ENCODE results near the gene MIAT. TPM values are rescaled to one million over a fixed set of nuclear protein-coding genes. Genes with fewer than 3 reads are reported as not detected.
"Not testable (repeated sequence)": the region's sequence is repeated elsewhere in the genome, so short reads cannot be mapped to it uniquely, and the experiment has no call there.

The MIAT gene
- polyA plus RNA-seq (2013, experiment 1 of 2): 20.0 TPM
- polyA plus RNA-seq (2013, experiment 2 of 2): 22.8 TPM

DNA sequence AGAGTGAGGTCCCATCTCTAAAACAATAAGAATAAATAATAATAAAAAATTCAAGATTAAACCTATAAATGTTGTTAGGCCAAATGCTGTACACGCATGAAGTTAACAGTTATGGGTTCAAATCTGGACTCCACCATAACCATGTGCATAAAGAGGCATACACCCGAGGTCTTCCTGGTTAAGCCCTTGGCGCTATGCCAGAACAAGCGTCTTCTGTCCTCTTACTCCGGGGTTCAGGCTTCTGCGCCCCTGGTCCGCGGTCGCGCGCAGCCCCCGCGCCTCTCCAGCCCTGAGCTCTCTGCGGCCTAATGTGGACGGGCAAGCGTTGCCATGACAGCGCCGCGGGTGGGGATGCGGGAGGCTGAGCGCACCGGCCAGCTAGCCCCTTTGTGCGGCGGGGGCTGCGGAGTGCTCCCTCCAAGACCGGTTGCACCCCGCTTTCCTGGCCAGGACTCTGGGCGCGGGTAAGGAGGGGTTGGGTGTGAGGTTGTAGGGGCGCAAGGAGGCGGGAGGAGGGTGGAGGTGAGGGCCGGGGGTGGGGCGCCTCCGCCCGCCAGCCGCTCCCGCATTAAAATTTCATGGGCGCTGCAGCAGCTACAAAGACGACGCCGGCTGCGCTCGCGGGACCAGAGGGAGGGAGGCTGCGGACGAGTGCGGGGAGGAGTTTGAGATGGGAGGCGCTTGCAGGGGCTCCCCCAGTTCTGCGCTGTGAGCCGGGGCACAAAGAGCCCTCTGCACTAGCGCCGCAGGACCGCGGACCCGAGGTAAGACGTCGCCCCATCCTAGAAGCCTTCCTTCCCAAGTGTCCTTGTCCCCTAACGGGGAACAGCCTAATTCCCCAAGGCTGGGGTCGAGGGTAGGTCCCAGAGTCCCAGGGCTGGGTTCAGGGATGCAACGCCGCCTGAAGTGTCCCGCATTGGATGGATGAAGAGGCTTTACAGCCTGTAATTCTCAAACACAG lies at the start of gene MIAT:
Gene MIAT, plus strand, starts transcription at position 698 of the 961 bp plus-strand sequence.
- Histone ChIP-seq H3K27me3 (ENCODE audit: insufficient read depth, low read length) (peaks cover 26% of the 10 kb centered on the region), H3K4me3 (ENCODE audit: low read length) (peak within 1 kb of the TSS; percentile 68), H3K9me3 (ENCODE audit: insufficient read depth, low read depth, low read length) (no peaks in the 10 kb centered on the region), H3K4me1 (ENCODE audit: insufficient read depth, low read length) (peaks cover 22% of the 10 kb centered on the region), H3K9ac (ENCODE audit: low read depth, low read length) (peak within 1 kb of the TSS; percentile 65), H3K36me3 (ENCODE audit: insufficient read depth, low read length) (peaks cover 3% of the 10 kb centered on the region), H3K27ac (ENCODE audit: low read depth, low read length) (peak within 1 kb of the TSS; percentile 83; the same call in 1 of the 2 replicates)
- WGBS: 5% methylated on average over 62 of the region's 62 CpGs

GRCh38 chr22:26608129-26608528 lies 49.3 kb upstream of the MIAT start:
- Histone ChIP-seq H3K36me3 (ENCODE audit: insufficient read depth, low read length) (no peaks in the 10 kb centered on the region), H3K9ac (ENCODE audit: low read depth, low read length) (no peak overlapping the region), H3K9me3 (ENCODE audit: insufficient read depth, low read depth, low read length) (no peaks in the 10 kb centered on the region), H3K27ac (ENCODE audit: low read depth, low read length) (no peak overlapping the region; the same call in 1 of the 2 replicates), H3K27me3 (ENCODE audit: insufficient read depth, low read length) (peaks cover 11% of the 10 kb centered on the region), H3K4me3 (ENCODE audit: low read length) (no peak overlapping the region), H3K4me1 (ENCODE audit: insufficient read depth, low read length) (peaks cover 23% of the 10 kb centered on the region)
- WGBS: 22% methylated on average over 2 of the region's 2 CpGs

DNA sequence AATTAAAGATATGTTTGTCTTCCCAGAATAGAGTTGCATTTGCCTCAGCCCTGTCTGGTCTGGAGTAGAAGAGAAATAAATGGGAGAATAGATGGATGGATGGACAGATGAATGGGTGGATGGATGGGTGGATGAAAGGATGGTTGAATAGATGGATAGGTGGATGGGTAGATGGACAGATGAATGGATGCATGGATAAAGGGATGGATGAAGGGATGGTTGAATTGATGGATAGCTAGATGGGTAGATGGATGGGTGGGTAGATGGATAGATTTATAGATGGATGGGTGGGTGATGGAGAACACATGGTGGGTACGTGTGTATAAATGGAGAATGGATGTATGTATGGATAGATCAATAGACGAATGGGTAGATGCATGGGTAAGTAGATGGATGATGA lies 48.1 kb upstream of the MIAT start:
- H3K4me3 ChIP-seq (ENCODE audit: low read length): no peak overlapping the region
- no peak overlapping the region for H3K9ac ChIP-seq (ENCODE audit: low read depth, low read length)
- no peaks in the 10 kb centered on the region for H3K36me3 ChIP-seq (ENCODE audit: insufficient read depth, low read length)
- H3K27me3 ChIP-seq (ENCODE audit: insufficient read depth, low read length): peaks cover 15% of the 10 kb centered on the region
- H3K27ac ChIP-seq (ENCODE audit: low read depth, low read length): no peak overlapping the region
- peaks cover 26% of the 10 kb centered on the region for H3K4me1 ChIP-seq (ENCODE audit: insufficient read depth, low read length)
- no peaks in the 10 kb centered on the region for H3K9me3 ChIP-seq (ENCODE audit: insufficient read depth, low read depth, low read length)
- 87% methylated on average over 2 of the region's 2 CpGs for WGBS

GRCh38 chr22:26610072-26610958 lies 47.1 kb upstream of the MIAT start:
- Histone ChIP-seq H3K36me3 (ENCODE audit: insufficient read depth, low read length) (no peaks in the 10 kb centered on the region), H3K27ac (ENCODE audit: low read depth, low read length) (no peak overlapping the region), H3K9me3 (ENCODE audit: insufficient read depth, low read depth, low read length) (no peaks in the 10 kb centered on the region), H3K27me3 (ENCODE audit: insufficient read depth, low read length) (peaks cover 25% of the 10 kb centered on the region), H3K9ac (ENCODE audit: low read depth, low read length) (no peak overlapping the region), H3K4me3 (ENCODE audit: low read length) (no peak overlapping the region), H3K4me1 (ENCODE audit: insufficient read depth, low read length) (peaks cover 35% of the 10 kb centered on the region)
- 87% methylated on average over 12 of the region's 12 CpGs for WGBS

DNA sequence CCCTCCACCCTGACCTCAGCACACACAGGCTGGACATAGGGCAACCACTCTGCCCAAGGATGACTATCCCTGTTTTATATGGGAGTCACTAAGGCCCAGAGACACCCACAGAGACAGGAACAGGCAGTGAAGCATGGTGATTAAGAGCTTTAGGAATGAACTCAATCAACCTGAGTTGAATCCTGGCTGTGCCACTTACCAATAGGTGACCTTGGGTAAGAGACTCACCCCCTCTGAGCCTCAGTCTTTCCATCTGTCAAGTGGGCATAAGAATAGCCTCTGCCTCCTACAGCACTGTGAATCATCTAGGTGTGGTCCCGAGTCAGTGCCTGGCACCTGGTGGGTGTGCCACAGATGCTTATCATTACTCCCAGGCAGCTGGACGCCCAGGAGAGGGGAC lies 46.4 kb upstream of the MIAT start:
- Histone ChIP-seq H3K27ac (ENCODE audit: low read depth, low read length) (no peak overlapping the region), H3K4me1 (ENCODE audit: insufficient read depth, low read length) (peaks cover 36% of the 10 kb centered on the region)
- 91% methylated on average over 2 of the region's 2 CpGs for WGBS

GRCh38 chr22:26612652-26613051 lies 44.7 kb upstream of the MIAT start:
- peaks cover 27% of the 10 kb centered on the region for H3K27me3 ChIP-seq (ENCODE audit: insufficient read depth, low read length)
- no peaks in the 10 kb centered on the region for H3K9me3 ChIP-seq (ENCODE audit: insufficient read depth, low read depth, low read length)
- H3K4me1 ChIP-seq (ENCODE audit: insufficient read depth, low read length): peaks cover 51% of the 10 kb centered on the region
- H3K27ac ChIP-seq (ENCODE audit: low read depth, low read length): no peak overlapping the region
- no peaks in the 10 kb centered on the region for H3K36me3 ChIP-seq (ENCODE audit: insufficient read depth, low read length)
- H3K9ac ChIP-seq (ENCODE audit: low read depth, low read length): no peak overlapping the region
- 80% methylated on average over 4 of the region's 4 CpGs for WGBS
- H3K4me3 ChIP-seq (ENCODE audit: low read length): no peak overlapping the region

More for the DNA sequence above, 46.4 kb upstream of the MIAT start:
- Histone ChIP-seq H3K9me3 (ENCODE audit: insufficient read depth, low read depth, low read length) (no peaks in the 10 kb centered on the region), H3K9ac (ENCODE audit: low read depth, low read length) (no peak overlapping the region), H3K4me3 (ENCODE audit: low read length) (no peak overlapping the region), H3K36me3 (ENCODE audit: insufficient read depth, low read length) (no peaks in the 10 kb centered on the region), H3K27me3 (ENCODE audit: insufficient read depth, low read length) (peaks cover 25% of the 10 kb centered on the region)

DNA sequence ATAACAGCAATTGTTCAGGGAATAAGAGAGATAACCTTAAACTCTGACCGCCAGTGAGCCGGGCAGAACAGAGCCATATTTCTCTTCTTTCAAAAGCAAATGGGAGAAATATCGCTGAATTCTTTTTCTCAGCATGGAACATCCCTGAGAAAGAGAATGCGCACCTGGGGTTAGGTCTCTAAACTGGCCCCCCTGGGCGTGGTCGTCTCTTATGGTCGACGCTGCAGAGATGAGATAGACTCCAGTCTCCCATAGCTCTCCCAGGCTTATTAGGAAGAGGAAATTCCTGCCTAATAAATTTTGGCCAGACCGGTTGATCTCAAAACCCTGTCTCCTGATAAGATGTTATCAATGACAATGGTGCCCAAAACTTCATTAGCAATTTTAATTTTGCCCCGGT lies 43.6 kb upstream of the MIAT start:
- H3K27ac ChIP-seq (ENCODE audit: low read depth, low read length); H3K9ac ChIP-seq (ENCODE audit: low read depth, low read length); H3K36me3 ChIP-seq (ENCODE audit: insufficient read depth, low read length); H3K9me3 ChIP-seq (ENCODE audit: insufficient read depth, low read depth, low read length): not testable (repeated sequence)
- Histone ChIP-seq H3K4me1 (ENCODE audit: insufficient read depth, low read length) (peaks cover 46% of the 10 kb centered on the region), H3K4me3 (ENCODE audit: low read length) (peak overlapping the region; percentile 36; the same call in 1 of the 2 replicates), H3K27me3 (ENCODE audit: insufficient read depth, low read length) (peaks cover 27% of the 10 kb centered on the region)
- WGBS: 1% methylated on average over 10 of the region's 10 CpGs

- H3K4me1 ChIP-seq (ENCODE audit: insufficient read depth, low read length): peaks cover 44% of the 10 kb centered on the region
- peak overlapping the region; percentile 36 for H3K4me3 ChIP-seq (ENCODE audit: low read length)
- H3K36me3 ChIP-seq (ENCODE audit: insufficient read depth, low read length): no peaks in the 10 kb centered on the region
- 17% methylated on average over 14 of the region's 14 CpGs for WGBS
- H3K27me3 ChIP-seq (ENCODE audit: insufficient read depth, low read length): peaks cover 27% of the 10 kb centered on the region
- no peak overlapping the region for H3K9ac ChIP-seq (ENCODE audit: low read depth, low read length)
- H3K9me3 ChIP-seq (ENCODE audit: insufficient read depth, low read depth, low read length): no peaks in the 10 kb centered on the region
- H3K27ac ChIP-seq (ENCODE audit: low read depth, low read length): peak overlapping the region; percentile 3; the same call in 1 of the 2 replicates
Observed at GRCh38 chr22:26614322-26614721, 43.1 kb upstream of the MIAT start.

DNA sequence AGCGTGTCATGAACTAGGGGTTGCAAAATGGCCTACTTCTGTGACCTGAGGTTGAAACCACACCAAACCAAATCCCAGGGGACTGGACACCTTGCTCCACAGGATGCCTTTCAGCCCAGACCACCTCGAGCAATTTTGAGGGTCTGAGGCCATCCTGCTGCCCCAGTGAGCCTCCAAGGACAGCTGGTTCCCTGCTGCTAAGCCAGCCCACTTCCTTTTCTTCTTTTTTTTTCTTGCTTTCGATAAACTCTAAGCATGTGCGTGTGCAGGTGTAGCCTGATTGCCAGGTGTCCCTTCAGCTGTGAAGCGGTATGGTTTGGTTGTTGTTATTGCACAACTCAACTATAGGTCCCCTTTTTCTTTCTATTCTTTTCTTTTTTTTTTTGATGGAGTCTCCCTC lies 42.2 kb upstream of the MIAT start:
- WGBS: 50% methylated on average over 2 of the region's 5 CpGs
- Histone ChIP-seq H3K9ac (ENCODE audit: low read depth, low read length) (no peak overlapping the region), H3K4me1 (ENCODE audit: insufficient read depth, low read length) (peaks cover 44% of the 10 kb centered on the region)

DNA sequence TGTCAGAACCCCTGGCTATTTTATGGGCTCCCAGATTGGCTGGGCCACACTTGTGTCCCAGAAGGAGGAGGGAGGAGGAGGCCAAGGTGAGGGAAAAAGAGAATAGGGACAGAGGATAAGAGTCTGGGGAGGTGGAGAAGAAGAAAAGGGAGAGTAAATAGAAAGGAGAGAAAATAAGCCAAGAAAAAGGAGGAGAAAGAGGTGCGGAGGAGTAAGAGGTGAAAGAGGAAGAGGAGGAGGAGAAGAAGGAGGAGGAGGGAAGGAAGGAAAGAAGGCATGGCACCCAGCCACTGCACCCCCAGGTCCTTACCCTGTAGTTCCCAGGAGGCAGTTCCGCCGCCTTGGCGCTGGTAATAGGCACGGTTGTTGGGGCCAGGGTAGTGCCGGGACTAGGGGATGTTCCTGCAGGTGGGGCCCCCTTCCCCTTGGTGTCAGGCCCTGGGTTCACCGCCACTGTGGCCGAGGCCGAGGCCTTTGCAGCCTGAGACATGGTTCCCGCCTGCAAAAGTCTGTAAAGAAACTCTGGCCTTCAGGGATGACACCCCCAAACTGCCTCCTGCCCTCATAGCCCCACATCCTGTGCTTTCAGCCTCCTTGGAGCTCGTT lies 41.5 kb upstream of the MIAT start:
- Histone ChIP-seq H3K4me1 (ENCODE audit: insufficient read depth, low read length) (peaks cover 44% of the 10 kb centered on the region), H3K27me3 (ENCODE audit: insufficient read depth, low read length) (peaks cover 27% of the 10 kb centered on the region), H3K27ac (ENCODE audit: low read depth, low read length) (no peak overlapping the region), H3K9me3 (ENCODE audit: insufficient read depth, low read depth, low read length) (no peaks in the 10 kb centered on the region), H3K36me3 (ENCODE audit: insufficient read depth, low read length) (no peaks in the 10 kb centered on the region), H3K9ac (ENCODE audit: low read depth, low read length) (no peak overlapping the region), H3K4me3 (ENCODE audit: low read length) (no peak overlapping the region)
- WGBS: 81% methylated on average over 11 of the region's 11 CpGs

More for the DNA sequence above, 42.2 kb upstream of the MIAT start:
- H3K9me3 ChIP-seq (ENCODE audit: insufficient read depth, low read depth, low read length): no peaks in the 10 kb centered on the region
- H3K4me3 ChIP-seq (ENCODE audit: low read length): no peak overlapping the region
- H3K27ac ChIP-seq (ENCODE audit: low read depth, low read length): no peak overlapping the region
- H3K27me3 ChIP-seq (ENCODE audit: insufficient read depth, low read length): peaks cover 27% of the 10 kb centered on the region
- H3K36me3 ChIP-seq (ENCODE audit: insufficient read depth, low read length): no peaks in the 10 kb centered on the region

All from HUES64 (cell line).